Measurements from ENCODE around the gene TNFRSF19.
"Not testable (repeated sequence)": the region's sequence is repeated elsewhere in the genome, so short reads cannot be mapped to it uniquely, and the experiment has no call there.

Gene TNFRSF19

GRCh38 chr13:23655321-23655720 lies 85.1 kb downstream of the TNFRSF19 start:
- DNase-seq (ENCODE audit: low read depth), result no peak

- DNase-seq (ENCODE audit: low read depth), result no peak
Measured at GRCh38 chr13:23656637-23657371, 86.6 kb downstream of the TNFRSF19 start.

- no peak for DNase-seq (ENCODE audit: low read depth)
Measured at GRCh38 chr13:23658929-23659541, 88.8 kb downstream of the TNFRSF19 start.

- DNase-seq (ENCODE audit: low read depth), result no peak
Measured at GRCh38 chr13:23660249-23660648, 90.0 kb downstream of the TNFRSF19 start.

GRCh38 chr13:23666582-23666981 lies 96.4 kb downstream of the TNFRSF19 start:
- no peak for DNase-seq (ENCODE audit: low read depth)

DNA sequence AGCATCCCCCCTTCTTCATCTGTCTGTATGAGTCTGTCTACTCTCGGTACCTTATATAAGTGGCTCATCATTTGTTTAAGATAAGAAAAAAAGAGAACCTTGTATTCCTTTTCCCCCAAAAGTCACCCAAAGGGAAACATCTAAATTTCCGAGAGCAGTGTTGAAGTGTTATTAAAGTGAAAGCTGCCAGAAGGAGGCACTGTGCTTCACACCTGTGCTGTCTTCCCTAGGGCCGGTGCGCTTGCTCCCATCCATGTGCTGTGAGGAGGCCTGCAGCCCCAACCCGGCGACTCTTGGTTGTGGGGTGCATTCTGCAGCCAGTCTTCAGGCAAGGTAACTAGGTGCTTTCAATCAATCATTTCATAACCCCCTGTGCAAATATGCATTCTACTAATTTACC lies 97.5 kb downstream of the TNFRSF19 start:
- no peak for DNase-seq (ENCODE audit: low read depth)

DNA sequence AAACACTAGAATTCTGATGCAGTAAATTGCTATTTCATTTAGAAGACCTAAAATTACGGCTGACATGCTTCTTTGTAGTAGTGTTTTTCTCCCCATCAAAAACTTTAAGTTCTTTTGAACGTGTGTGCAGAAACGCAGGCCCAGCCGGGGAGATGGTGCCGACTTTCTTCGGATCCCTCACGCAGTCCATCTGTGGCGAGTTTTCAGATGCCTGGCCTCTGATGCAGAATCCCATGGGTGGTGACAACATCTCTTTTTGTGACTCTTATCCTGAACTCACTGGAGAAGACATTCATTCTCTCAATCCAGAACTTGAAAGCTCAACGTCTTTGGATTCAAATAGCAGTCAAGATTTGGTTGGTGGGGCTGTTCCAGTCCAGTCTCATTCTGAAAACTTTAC lies 98.3 kb downstream of the TNFRSF19 start:
- no peak for DNase-seq (ENCODE audit: low read depth)

DNA sequence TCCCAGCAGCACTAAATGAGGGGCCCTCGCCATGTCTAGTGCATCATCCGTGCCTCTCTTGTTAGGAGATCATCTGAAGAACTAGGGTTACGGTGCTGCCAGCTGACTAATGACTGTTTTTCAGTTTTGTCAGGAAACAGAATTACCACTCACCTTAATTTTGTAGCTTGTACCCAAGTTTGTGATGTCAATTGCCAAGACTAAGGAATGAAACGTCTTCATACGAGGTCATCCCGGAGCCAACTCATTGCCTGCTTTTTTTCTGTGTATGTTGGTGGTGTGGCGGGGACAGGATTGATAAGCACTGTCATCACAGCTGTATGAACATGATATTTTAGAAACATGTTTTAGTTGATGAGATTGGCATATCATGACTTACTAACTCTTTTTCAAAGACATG lies 100.6 kb downstream of the TNFRSF19 start:
- DNase-seq (ENCODE audit: low read depth), result no peak

GRCh38 chr13:23671377-23671776 lies 101.2 kb downstream of the TNFRSF19 start:
- no peak for DNase-seq (ENCODE audit: low read depth)

DNA sequence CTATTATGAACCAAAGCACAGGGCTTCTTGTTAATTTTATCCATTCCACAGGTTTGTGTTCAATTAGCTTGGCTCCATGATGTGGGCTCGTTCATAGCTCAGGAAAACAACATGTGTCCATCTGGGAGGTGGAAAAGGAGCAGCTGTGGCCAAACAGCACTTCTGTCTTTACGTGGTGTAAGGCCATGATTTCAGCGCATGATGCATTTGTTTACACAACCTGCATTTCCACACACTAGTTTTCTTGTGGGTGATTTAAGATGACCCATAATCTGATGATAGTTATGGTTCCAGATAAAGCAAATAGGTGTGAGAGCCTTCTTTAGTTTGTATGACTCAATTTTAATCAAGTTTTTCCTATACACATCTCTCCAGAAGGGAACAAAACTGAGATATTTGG lies 101.7 kb downstream of the TNFRSF19 start:
- DNase-seq (ENCODE audit: low read depth), result no peak

DNA sequence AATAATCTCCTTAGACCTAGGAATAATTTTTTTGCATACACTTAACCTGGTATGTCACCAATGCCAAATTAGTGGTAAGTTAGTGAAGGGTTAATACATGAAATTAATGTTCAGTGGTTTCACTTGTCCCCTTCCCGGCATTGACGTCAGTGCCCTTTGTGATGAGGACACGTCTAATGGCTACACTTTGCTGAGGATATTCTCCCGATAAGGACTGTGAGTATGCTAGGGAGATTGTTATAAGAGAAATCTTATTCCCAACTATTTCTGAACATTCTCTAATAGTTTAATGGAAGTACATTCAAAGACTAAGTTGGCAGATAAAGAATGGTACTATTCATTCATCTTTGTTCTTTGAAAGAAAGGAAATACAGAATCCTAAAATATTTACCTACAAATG lies 102.4 kb downstream of the TNFRSF19 start:
- DNase-seq (ENCODE audit: low read depth), result no peak

- no peak for DNase-seq (ENCODE audit: low read depth)
Measured at GRCh38 chr13:23673354-23673753, 103.1 kb downstream of the TNFRSF19 start.

DNA sequence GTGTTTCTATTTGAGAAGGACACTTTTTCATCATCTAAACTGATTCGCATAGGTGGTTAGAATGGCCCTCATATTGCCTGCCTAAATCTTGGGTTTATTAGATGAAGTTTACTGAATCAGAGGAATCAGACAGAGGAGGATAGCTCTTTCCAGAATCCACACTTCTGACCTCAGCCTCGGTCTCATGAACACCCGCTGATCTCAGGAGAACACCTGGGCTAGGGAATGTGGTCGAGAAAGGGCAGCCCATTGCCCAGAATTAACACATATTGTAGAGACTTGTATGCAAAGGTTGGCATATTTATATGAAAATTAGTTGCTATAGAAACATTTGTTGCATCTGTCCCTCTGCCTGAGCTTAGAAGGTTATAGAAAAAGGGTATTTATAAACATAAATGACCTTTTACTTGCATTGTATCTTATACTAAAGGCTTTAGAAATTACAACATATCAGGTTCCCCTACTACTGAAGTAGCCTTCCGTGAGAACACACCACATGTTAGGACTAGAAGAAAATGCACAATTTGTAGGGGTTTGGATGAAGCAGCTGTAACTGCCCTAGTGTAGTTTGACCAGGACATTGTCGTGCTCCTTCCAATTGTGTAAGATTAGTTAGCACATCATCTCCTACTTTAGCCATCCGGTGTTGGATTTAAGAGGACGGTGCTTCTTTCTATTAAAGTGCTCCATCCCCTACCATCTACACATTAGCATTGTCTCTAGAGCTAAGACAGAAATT lies 103.8 kb downstream of the TNFRSF19 start:
- DNase-seq (ENCODE audit: low read depth), result no peak

GRCh38 chr13:23674795-23675640 lies 104.8 kb downstream of the TNFRSF19 start:
- no peak for DNase-seq (ENCODE audit: low read depth)

GRCh38 chr13:23677679-23678288 lies 107.6 kb downstream of the TNFRSF19 start:
- not testable (repeated sequence) for DNase-seq (ENCODE audit: low read depth)

- DNase-seq (ENCODE audit: low read depth), result no peak
Measured at GRCh38 chr13:23678795-23679194, 108.6 kb downstream of the TNFRSF19 start.

- no peak for DNase-seq (ENCODE audit: low read depth)
Measured at GRCh38 chr13:23679220-23679619, 109.0 kb downstream of the TNFRSF19 start.

DNA sequence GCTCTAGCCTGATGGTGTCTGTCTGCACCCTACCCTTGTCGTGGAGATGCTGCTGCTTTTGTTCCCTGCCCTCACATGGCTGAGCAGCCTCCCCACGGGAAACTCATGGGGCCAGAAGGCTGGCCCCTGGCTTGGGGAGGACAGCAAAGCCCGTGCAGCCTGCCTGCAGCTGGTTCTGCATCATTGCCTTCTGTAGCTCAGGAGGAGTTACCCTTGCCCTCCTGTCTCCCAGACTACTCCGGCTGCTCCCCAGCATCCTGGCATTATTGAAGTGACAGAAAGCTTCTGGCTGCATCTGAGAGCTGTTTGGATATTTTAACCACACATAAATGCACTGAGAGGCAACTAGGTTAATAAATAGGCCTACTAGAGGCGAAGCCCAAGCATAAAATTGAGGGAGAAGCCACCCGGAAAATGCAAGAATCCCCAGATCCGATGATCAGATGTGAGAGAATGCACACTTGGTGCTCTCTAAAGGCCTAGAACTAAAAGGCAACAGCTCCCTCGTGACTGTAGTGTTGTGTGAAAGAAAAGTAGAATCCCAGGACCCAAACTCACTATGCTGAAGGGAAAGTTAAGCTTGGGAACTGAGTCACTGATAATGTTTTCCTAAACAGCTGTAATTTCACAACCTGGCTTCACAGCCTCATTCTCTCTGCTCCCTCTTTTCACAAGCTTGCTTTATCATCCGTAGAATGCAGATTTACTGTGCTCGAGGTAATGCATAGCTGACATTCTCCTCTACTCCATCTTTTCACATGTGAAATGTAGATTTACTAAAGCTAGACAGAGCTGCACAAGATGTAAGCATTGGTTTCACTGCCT lies 110.8 kb downstream of the TNFRSF19 start:
- DNase-seq (ENCODE audit: low read depth), result no peak

DNA sequence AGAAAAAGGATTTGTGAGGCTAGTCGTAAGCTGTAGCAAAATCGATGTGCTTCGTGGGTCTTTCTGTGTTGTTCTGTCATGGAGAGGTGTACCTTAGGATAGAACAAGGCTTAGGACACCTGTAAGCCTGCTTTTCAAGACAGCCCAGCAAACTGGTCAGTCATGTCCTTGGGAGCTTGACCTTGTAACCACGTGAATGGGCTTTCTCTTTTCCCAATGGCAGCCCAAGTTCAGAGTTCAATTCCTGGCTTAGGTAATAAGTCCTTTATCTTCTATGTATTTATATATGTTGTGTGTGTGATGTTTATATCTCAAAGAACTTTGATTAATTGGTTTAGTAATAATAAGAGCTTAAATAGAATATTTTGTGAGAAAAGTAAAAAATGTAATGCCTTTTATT lies 112.9 kb downstream of the TNFRSF19 start:
- DNase-seq (ENCODE audit: low read depth), result no peak

DNA sequence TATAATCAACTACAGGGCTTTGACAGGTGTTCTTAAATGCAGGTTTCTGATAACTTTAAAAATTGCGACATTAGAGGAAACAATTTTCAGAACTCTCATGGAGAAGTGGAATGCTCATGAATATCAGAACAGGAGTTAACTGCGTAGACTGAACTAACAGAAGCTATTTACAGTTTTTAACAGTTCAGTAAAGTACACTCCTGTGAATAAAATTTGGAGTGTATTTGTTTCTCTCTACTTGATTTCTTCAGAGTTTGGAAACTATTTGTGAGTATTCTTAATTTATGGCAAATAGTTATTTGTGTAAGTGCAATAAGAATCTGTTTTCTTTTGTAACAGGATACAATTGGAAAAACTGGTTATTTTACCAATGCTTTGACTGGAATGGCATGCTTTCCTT lies 114.4 kb downstream of the TNFRSF19 start:
- DNase-seq (ENCODE audit: low read depth), result no peak

DNA sequence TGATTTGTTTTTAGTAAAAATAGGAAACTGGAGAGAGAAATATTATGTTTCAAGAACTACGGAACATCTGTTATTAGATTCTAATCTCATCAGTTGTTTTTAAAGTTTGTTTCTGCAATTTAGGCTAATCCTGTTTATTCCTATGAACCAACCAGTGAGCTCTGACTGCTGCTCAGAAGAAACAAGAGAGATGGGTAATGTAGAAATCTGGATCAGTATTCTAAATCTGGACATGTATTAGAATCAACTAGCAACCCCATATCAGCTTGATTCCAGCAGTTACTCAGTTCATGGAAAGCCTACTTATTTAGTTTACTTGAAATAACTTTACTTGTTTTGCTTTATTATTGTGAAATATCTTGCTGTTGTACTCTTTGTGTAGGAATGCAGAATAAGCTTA lies 115.2 kb downstream of the TNFRSF19 start:
- no peak for DNase-seq (ENCODE audit: low read depth)

All from stimulated activated CD8-positive, alpha-beta memory T cell treated with anti-CD3 and anti-CD28 coated beads, Interleukin-12 subunit alpha, Interleukin-12 subunit beta, amount 100 ng/mL, for 4 hours (primary cell).